BLaER1 treated with 17β-estradiol and CSF1 and Interleukin-3, amounts not matched to agents 10 nM and 100 nM (cell line): ENCODE data around the gene KIAA1586.

Experiments used
- H3K27ac ChIP-seq, 11 experiments: shearing (Covaris generic); formaldehyde crosslinking; 2 replicates each; pipeline ENCODE4 v1.8.1; 2022
- H3K27me3 ChIP-seq, 11 experiments: shearing (Covaris generic); formaldehyde crosslinking; 2 replicates each; pipeline ENCODE4 v1.8.1; 2022
- H3K36me3 ChIP-seq, 11 experiments: shearing (Covaris generic); formaldehyde crosslinking; 2 replicates each; pipeline ENCODE4 v1.8.1; 2022
- H3K4me1 ChIP-seq, 10 experiments: shearing (Covaris generic); formaldehyde crosslinking; 2 replicates each; pipeline ENCODE4 v1.8.1; 2022
- H3K4me2 ChIP-seq, 11 experiments: shearing (Covaris generic); formaldehyde crosslinking; 2 replicates each; pipeline ENCODE4 v1.8.1; 2022
- H3K4me3 ChIP-seq, 10 experiments: shearing (Covaris generic); formaldehyde crosslinking; 2 replicates each; pipeline ENCODE4 v1.8.1; 2022
- H3K9ac ChIP-seq, 11 experiments: shearing (Covaris generic); formaldehyde crosslinking; 2 replicates each; pipeline ENCODE4 v1.8.1; 2022
- H3K9me3 ChIP-seq, 11 experiments: shearing (Covaris generic); formaldehyde crosslinking; replicated peaks in 1 of 11; 2 replicates each; pipeline ENCODE4 v1.8.1; 2022
- H4K20me1 ChIP-seq, 11 experiments: shearing (Covaris generic); formaldehyde crosslinking; 2 replicates each; pipeline ENCODE4 v1.8.1; 2022
- Cebpa-rat ChIP-seq, 11 experiments: shearing (Covaris generic); IDR thresholded peaks; 2 replicates each; pipeline ENCODE4 v1.8.1; 2022

KIAA1586 gene

DNA sequence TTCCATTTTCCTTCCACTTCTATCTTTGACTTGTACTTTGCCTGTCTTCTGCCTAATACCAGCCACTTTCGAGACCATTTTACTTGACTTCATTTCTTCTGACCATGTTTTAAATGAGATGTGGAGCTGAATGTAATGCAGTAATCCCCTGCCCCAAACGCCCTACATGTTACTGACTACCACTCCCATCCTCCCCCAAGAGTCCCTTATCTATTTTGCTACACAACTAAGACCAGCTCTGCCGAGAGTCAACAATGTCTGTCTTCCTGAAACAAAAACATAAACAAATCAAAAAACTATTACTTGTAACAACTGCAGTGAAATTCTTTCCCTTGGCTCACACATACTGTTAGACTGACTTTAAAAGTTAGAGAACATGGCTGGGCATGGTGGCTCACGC lies 27.1 kb upstream of the KIAA1586 start:
- Histone ChIP-seq H3K4me2 (no peak overlapping the region), H3K9me3 (peaks cover 2 to 12% (median 6%) of the 10 kb centered on the region in 11 experiments), H3K36me3 (peaks cover 0 to 2% (median 0%) of the 10 kb centered on the region in 11 experiments; a peak in 2 of 22 replicates), H3K9ac (no peak overlapping the region), H3K4me3 (no peak overlapping the region), H3K27ac (no peak overlapping the region), H3K27me3 (no peaks in the 10 kb centered on the region), H4K20me1 (no peaks in the 10 kb centered on the region), H3K4me1 (no peaks in the 10 kb centered on the region)
- no peak for TF ChIP-seq Cebpa-rat (IDR thresholded peaks at IDR 0.05)

DNA sequence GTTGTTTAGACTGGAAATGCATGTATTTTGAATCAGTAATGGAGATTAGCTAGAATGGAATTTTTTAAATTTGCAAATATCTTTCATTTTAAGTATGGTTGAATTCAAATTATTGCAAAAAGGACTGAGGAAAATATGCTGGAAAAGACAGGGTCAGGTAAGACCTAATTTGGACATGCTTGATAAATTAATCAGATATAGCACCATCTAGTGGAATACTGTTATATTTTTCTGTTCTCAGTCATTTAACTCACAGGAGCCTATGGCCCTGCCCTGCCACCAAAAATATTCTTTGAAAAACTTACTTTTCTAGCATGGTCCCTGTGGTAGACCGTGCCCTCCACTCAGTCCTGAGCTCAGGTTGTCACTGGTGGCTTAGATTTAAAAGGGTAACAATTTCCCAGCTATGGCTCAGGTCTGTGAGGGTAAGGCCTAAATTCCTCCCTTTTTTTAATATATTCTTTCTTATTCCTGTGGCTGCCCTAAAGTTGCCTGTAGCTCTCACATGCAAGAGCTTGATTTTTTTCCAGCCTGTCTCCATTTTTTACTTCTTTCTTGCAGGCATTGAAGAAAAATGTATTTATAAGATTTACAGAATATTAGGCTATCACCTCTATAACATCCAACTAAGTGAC lies 25.3 kb upstream of the KIAA1586 start:
- Histone ChIP-seq H3K9ac (no peak overlapping the region), H3K9me3 (peaks cover 15 to 26% (median 19%) of the 10 kb centered on the region in 11 experiments)
- no peak for TF ChIP-seq Cebpa-rat (IDR thresholded peaks at IDR 0.05)

DNA sequence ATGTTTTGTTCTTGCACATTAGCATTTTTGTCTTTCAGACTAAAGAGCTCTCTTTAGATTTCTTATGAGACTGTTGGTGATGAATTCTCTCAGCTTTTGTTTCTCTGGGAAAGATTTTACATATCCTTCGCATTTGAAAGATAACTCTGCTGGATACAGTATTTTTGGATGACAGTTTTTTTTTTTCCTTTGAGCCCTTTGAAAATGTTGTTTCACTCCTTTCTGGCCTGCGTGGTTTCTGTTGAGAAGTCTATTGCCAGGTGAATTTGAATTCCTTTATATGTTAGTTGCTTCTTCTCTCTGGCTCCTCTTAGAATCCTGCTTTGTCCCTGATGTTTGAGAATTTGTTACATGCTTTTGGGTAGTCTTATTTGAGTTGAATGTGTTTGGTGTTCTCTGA lies 22.2 kb upstream of the KIAA1586 start:
- Histone ChIP-seq H3K27ac (no peak overlapping the region), H4K20me1 (no peaks in the 10 kb centered on the region), H3K36me3 (peaks cover 0 to 6% (median 0%) of the 10 kb centered on the region in 11 experiments; a peak in 2 of 22 replicates), H3K27me3 (no peaks in the 10 kb centered on the region), H3K4me2 (no peak overlapping the region), H3K4me1 (no peaks in the 10 kb centered on the region), H3K9ac (no peak overlapping the region), H3K9me3 (peaks cover 15 to 26% (median 19%) of the 10 kb centered on the region in 11 experiments), H3K4me3 (no peak overlapping the region)
- TF ChIP-seq Cebpa-rat (IDR thresholded peaks at IDR 0.05), result no peak

More for the DNA sequence above, 25.3 kb upstream of the KIAA1586 start:
- Histone ChIP-seq H3K27ac (no peak overlapping the region), H3K4me3 (no peak overlapping the region), H3K4me2 (no peak overlapping the region), H3K36me3 (peaks cover 0 to 6% (median 0%) of the 10 kb centered on the region in 11 experiments; a peak in 2 of 22 replicates), H3K4me1 (no peaks in the 10 kb centered on the region), H3K27me3 (no peaks in the 10 kb centered on the region), H4K20me1 (no peaks in the 10 kb centered on the region)

DNA sequence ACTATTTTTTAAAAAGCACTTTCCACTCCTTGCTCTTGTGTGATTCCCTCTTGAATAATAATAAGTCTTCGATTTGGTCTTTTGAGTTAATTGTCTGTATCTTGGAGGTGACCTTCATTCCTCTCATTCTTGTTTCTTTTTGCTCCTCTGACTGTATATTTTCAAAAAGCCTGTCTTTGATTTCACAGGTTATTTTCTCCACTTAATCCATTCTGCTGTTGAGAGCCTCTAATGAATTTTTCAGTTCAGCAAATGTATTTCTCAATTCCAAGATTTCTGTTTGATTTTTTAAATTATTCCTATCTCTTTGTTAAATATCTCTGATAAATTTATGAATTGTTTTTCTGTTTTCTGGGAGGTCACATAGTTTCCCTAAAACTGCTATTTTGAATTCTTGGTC lies 21.7 kb upstream of the KIAA1586 start:
- H3K9me3 ChIP-seq, result peaks cover 15 to 26% (median 19%) of the 10 kb centered on the region in 11 experiments
- no peaks in the 10 kb centered on the region for H3K4me1 ChIP-seq
- H3K4me2 ChIP-seq, result no peak overlapping the region
- no peaks in the 10 kb centered on the region for H3K27me3 ChIP-seq
- no peak overlapping the region for H3K27ac ChIP-seq
- peaks cover 0 to 6% (median 0%) of the 10 kb centered on the region in 11 experiments; a peak in 2 of 22 replicates for H3K36me3 ChIP-seq
- no peak overlapping the region for H3K9ac ChIP-seq
- no peak for TF ChIP-seq Cebpa-rat (IDR thresholded peaks at IDR 0.05)
- no peaks in the 10 kb centered on the region for H4K20me1 ChIP-seq
- H3K4me3 ChIP-seq, result no peak overlapping the region

DNA sequence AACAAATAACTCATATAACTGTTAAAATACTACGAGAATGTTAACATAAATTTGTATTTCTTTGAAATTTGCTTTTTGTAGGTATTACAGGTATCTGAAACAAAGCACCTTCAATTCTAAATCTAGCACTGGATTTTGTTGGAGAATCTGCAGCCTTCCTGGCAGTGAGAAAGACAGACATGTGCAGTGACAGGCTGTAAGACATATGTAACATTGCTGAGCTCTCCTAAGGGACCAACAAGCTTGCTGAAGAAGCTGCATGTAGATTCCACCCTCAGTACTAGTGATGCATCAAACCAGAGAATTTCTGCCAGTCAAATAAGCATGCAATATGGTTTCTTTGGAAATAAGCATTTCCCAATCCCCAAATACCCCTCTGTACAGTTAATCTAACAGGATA lies 20.5 kb upstream of the KIAA1586 start:
- Histone ChIP-seq H3K9ac (no peak overlapping the region), H3K36me3 (peaks cover 0 to 6% (median 0%) of the 10 kb centered on the region in 11 experiments; a peak in 2 of 22 replicates), H3K27ac (no peak overlapping the region), H3K4me3 (no peak overlapping the region), H3K9me3 (peaks cover 15 to 26% (median 19%) of the 10 kb centered on the region in 11 experiments), H3K27me3 (no peaks in the 10 kb centered on the region), H4K20me1 (no peaks in the 10 kb centered on the region), H3K4me2 (no peak overlapping the region), H3K4me1 (no peaks in the 10 kb centered on the region)
- TF ChIP-seq Cebpa-rat (IDR thresholded peaks at IDR 0.05), result no peak

DNA sequence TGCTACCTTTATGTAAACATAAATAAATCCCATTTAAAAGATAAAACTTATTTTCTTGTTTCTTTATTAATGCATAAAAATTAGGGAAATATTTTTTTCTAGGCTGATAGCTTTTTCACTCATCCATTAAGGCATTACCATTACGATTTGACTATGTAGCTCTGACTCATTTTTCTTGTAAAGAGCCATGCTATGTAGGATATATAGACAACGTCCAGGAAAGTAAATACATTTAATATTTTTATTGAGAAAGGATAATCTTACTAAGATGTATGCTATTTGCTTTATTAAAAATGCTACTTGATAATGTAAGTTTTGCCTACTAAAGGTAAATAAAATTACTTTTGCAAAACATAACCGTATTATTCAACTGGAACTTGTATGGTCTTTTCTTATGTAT lies 19.2 kb upstream of the KIAA1586 start:
- Histone ChIP-seq H3K9ac (no peak overlapping the region), H3K4me3 (no peak overlapping the region), H3K27ac (no peak overlapping the region), H3K27me3 (no peaks in the 10 kb centered on the region), H3K4me1 (peaks cover 3 to 8% (median 5%) of the 10 kb centered on the region in 10 experiments; a peak in 13 of 20 replicates), H3K4me2 (no peak overlapping the region), H3K36me3 (peaks cover 0 to 6% (median 0%) of the 10 kb centered on the region in 11 experiments; a peak in 2 of 22 replicates), H4K20me1 (no peaks in the 10 kb centered on the region), H3K9me3 (peaks cover 15 to 26% (median 19%) of the 10 kb centered on the region in 11 experiments)
- no peak for TF ChIP-seq Cebpa-rat (IDR thresholded peaks at IDR 0.05)

DNA sequence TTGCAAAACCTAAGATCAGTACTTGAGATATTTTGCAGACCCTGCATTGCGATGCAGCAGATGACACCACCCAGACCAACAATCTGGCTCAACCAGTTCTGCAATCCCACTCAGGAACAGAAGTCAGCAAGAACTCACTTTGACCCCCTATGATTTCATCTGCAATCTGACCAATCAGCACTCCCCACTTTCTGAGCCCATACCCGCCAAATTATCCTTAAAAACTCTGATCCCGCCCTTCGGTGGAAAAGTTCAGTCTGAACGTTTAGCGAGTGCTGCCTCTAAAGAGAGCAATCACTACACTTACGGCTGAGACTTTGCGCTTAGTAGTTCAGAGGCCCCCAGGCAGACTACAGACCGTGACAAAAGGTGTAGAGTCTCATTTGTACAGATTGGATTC lies 17.3 kb upstream of the KIAA1586 start:
- Histone ChIP-seq H3K9ac (no peak overlapping the region), H4K20me1 (no peaks in the 10 kb centered on the region), H3K36me3 (peaks cover 0 to 6% (median 0%) of the 10 kb centered on the region in 11 experiments; a peak in 2 of 22 replicates), H3K27me3 (no peaks in the 10 kb centered on the region), H3K9me3 (peaks cover 15 to 20% (median 16%) of the 10 kb centered on the region in 11 experiments), H3K4me2 (no peak overlapping the region), H3K27ac (no peak overlapping the region), H3K4me3 (no peak overlapping the region), H3K4me1 (peaks cover 3 to 8% (median 5%) of the 10 kb centered on the region in 10 experiments; a peak in 13 of 20 replicates)
- no peak for TF ChIP-seq Cebpa-rat (IDR thresholded peaks at IDR 0.05)

DNA sequence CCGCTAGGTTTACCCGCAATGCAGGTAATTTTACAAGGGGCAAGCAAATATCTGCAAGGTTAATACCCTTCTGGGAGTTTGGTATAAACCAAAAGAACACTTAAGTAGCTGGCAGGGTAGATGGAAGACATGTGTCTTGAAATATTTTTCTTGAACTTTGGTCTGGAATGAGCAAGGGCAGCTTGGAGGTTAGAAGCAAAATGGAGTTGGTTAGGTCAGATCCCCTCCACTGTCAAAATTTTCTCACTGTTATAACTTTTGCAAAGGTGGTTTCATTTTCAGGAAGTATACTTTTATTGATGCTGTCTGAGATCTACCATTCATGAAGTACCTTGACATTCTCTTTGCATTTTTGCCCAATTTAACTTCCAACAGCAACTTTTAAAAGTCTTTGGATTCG lies 13.3 kb upstream of the KIAA1586 start:
- H3K4me2 ChIP-seq, result no peak overlapping the region
- H4K20me1 ChIP-seq, result no peaks in the 10 kb centered on the region
- no peaks in the 10 kb centered on the region for H3K36me3 ChIP-seq
- no peak overlapping the region for H3K4me3 ChIP-seq
- H3K9me3 ChIP-seq, result no peaks in the 10 kb centered on the region
- no peak overlapping the region for H3K27ac ChIP-seq
- H3K27me3 ChIP-seq, result no peaks in the 10 kb centered on the region
- no peak for TF ChIP-seq Cebpa-rat (IDR thresholded peaks at IDR 0.05)
- H3K9ac ChIP-seq, result no peak overlapping the region
- peaks cover 3 to 8% (median 5%) of the 10 kb centered on the region in 10 experiments; a peak in 13 of 20 replicates for H3K4me1 ChIP-seq

DNA sequence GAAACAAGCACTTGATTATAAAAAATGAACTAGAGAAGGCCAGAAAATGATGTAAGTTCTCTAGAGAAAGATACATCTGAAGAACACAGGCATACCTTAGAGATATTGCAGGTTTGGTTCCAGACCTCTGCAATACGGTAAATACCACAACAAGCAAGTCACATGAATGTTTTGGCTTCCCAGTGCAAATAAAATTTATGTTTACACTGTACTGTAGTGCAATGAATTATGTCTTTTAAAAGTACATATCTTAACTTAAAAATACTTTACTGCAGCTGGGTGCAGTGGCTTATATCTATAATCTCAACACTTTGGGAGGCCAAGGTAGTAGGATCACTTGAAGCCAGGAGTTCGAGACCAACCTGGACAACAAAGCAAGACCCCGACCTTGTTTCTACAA lies 10.9 kb upstream of the KIAA1586 start:
- Histone ChIP-seq H3K9me3 (no peaks in the 10 kb centered on the region), H3K4me2 (no peak overlapping the region), H3K9ac (no peak overlapping the region), H3K27ac (no peak overlapping the region), H3K4me1 (peaks cover 3 to 8% (median 5%) of the 10 kb centered on the region in 10 experiments; a peak in 13 of 20 replicates), H3K36me3 (no peaks in the 10 kb centered on the region), H3K27me3 (no peaks in the 10 kb centered on the region), H3K4me3 (no peak overlapping the region), H4K20me1 (no peaks in the 10 kb centered on the region)
- no peak for TF ChIP-seq Cebpa-rat (IDR thresholded peaks at IDR 0.05)

DNA sequence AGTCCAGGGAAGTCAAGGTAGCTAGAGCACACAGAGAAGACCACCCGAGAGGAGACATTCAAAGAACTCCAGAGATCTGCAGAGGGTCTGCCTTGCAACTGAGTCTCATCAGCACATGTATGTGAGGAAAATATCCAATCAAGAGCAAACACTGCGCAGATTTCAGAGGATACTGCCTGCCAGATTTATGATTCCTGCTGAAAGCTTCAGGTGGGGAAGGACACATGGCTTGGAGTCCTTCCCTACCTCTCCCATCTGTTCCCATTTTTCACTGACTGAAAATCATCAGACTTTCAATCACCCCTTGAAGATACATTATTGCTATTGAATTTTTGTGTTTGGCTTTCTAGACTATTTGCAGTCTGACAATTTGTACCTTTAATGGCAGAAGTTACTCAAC lies 7.6 kb upstream of the KIAA1586 start:
- Histone ChIP-seq H3K27ac (no peak overlapping the region), H3K27me3 (no peaks in the 10 kb centered on the region), H3K9me3 (no peaks in the 10 kb centered on the region), H4K20me1 (no peaks in the 10 kb centered on the region), H3K4me1 (no peaks in the 10 kb centered on the region), H3K4me3 (no peak overlapping the region), H3K4me2 (no peak overlapping the region), H3K9ac (no peak overlapping the region), H3K36me3 (no peaks in the 10 kb centered on the region)
- TF ChIP-seq Cebpa-rat (IDR thresholded peaks at IDR 0.05), result no peak
